H9 (cell line): ENCODE data around the gene CEACAM4. TPM values are rescaled to one million over a fixed set of nuclear protein-coding genes. Genes with fewer than 3 reads are reported as not detected.

ENCODE experiments used
- DNase-seq: peaks from one replicate; pipeline ENCODE4 v3.0.0-alpha.2; 2017
- H2AFZ ChIP-seq: one replicate; pipeline ENCODE4 v1.6.1; 2013; ENCODE audit warnings: mild to moderate bottlenecking, low read length, control low read depth, moderate library complexity
- H2AK5ac ChIP-seq: 2 replicates; pipeline ENCODE4 v1.6.1; 2013; ENCODE audit warnings: low read length, control low read depth, mixed read lengths; ENCODE audit not compliant: insufficient read length
- H2BK120ac ChIP-seq: one replicate; pipeline ENCODE4 v1.6.1; 2013; ENCODE audit warnings: low read depth, mild to moderate bottlenecking, low read length, control low read depth, inconsistent platforms; ENCODE audit not compliant: poor library complexity, severe bottlenecking
- H2BK12ac ChIP-seq: 2 replicates; pipeline ENCODE4 v1.6.1; 2013; ENCODE audit warnings: low read length, control low read depth, mixed read lengths, low read depth; ENCODE audit not compliant: insufficient read length
- H2BK15ac ChIP-seq: 2 replicates; pipeline ENCODE4 v1.6.1; 2013; ENCODE audit warnings: low read depth, low read length, control low read depth
- H2BK20ac ChIP-seq: one replicate; pipeline ENCODE4 v1.6.1; 2013; ENCODE audit warnings: low read depth, mild to moderate bottlenecking, low read length, control low read depth, inconsistent platforms; ENCODE audit not compliant: poor library complexity, severe bottlenecking
- H2BK5ac ChIP-seq: 2 replicates; pipeline ENCODE4 v1.6.1; 2013; ENCODE audit warnings: low read length, control low read depth, mixed read lengths; ENCODE audit not compliant: insufficient read length
- H3K14ac ChIP-seq: 2 replicates; pipeline ENCODE4 v1.6.1; 2013; ENCODE audit warnings: low read length, control low read depth; ENCODE audit not compliant: insufficient read depth
- H3K18ac ChIP-seq: 2 replicates; pipeline ENCODE4 v1.6.1; 2013; ENCODE audit warnings: low read depth, mild to moderate bottlenecking, mixed read lengths, low read length, control low read depth; ENCODE audit not compliant: insufficient read length
- H3K23ac ChIP-seq: 2 replicates; pipeline ENCODE4 v1.6.1; 2013; ENCODE audit warnings: low read length, control low read depth, mixed read lengths, low read depth; ENCODE audit not compliant: insufficient read length
- H3K23me2 ChIP-seq: 2 replicates; pipeline ENCODE4 v1.6.1; 2013; ENCODE audit warnings: low read depth, mild to moderate bottlenecking, mixed read lengths, low read length, control low read depth; ENCODE audit not compliant: insufficient read length, poor library complexity, severe bottlenecking
- H3K27ac ChIP-seq: 2 replicates; pipeline ENCODE4 v1.5.1; 2013; ENCODE audit warnings: low read length, control low read depth, mixed read lengths, low read depth; ENCODE audit not compliant: insufficient read length
- H3K27me3 ChIP-seq: 2 replicates; pipeline ENCODE4 v1.6.1; 2013; ENCODE audit warnings: low read length, control low read depth, inconsistent platforms; ENCODE audit not compliant: insufficient read depth
- H3K4ac ChIP-seq: 2 replicates; pipeline ENCODE4 v1.6.1; 2013; ENCODE audit warnings: low read depth, mild to moderate bottlenecking, control low read depth, inconsistent platforms, low read length, moderate library complexity
- H3K4me1 ChIP-seq: 2 replicates; pipeline ENCODE4 v1.6.1; 2013; ENCODE audit warnings: low read length, control low read depth, inconsistent platforms; ENCODE audit not compliant: insufficient read depth
- H3K4me2 ChIP-seq: 2 replicates; pipeline ENCODE4 v1.6.1; 2013; ENCODE audit warnings: low read length, control low read depth, mixed read lengths; ENCODE audit not compliant: insufficient read length, insufficient read depth
- H3K56ac ChIP-seq: 2 replicates; pipeline ENCODE4 v1.6.1; 2013; ENCODE audit warnings: low read depth, mild to moderate bottlenecking, mixed read lengths, low read length, control low read depth; ENCODE audit not compliant: insufficient read length
- H3K79me1 ChIP-seq: 2 replicates; pipeline ENCODE4 v1.6.1; 2013; ENCODE audit warnings: low read depth, mild to moderate bottlenecking, moderate library complexity, low read length, control low read depth, inconsistent platforms; ENCODE audit not compliant: insufficient read depth, poor library complexity, severe bottlenecking
- H3K79me2 ChIP-seq: 2 replicates; pipeline ENCODE4 v1.6.1; 2013; ENCODE audit warnings: low read length, control low read depth, inconsistent platforms; ENCODE audit not compliant: insufficient read depth
- H3K9ac ChIP-seq: 2 replicates; pipeline ENCODE4 v1.6.1; 2013; ENCODE audit warnings: low read length, control low read depth, mixed read lengths; ENCODE audit not compliant: insufficient read length; ENCODE audit errors: extremely low read depth
- H3K9me3 ChIP-seq: one replicate; pipeline ENCODE4 v1.6.1; 2013; ENCODE audit warnings: low read depth, low read length, inconsistent platforms; ENCODE audit not compliant: control insufficient read depth
- H3T11ph ChIP-seq: one replicate; pipeline ENCODE4 v1.6.1; 2013; ENCODE audit warnings: mild to moderate bottlenecking, low read length, control low read depth, inconsistent platforms
- H4K20me1 ChIP-seq: one replicate; pipeline ENCODE4 v1.6.1; 2013; ENCODE audit not compliant: control insufficient read depth, insufficient read length, insufficient read depth
- H4K5ac ChIP-seq: 2 replicates; pipeline ENCODE4 v1.6.1; 2013; ENCODE audit warnings: low read depth, mild to moderate bottlenecking, mixed read lengths, low read length, control low read depth; ENCODE audit not compliant: insufficient read length
- H4K8ac ChIP-seq: replicated peaks from 2 replicates; pipeline ENCODE4 v1.6.1; 2013; ENCODE audit warnings: low read length, control low read depth, mixed read lengths, low read depth; ENCODE audit not compliant: insufficient read length
- H4K91ac ChIP-seq: 2 replicates; pipeline ENCODE4 v1.6.1; 2013; ENCODE audit warnings: low read depth, mild to moderate bottlenecking, moderate library complexity, mixed read lengths, low read length, control low read depth; ENCODE audit not compliant: insufficient read length
- H3K27ac Mint-ChIP-seq, 3 experiments: 2 replicates in 2 of 3; 3 replicates in 1 of 3; pipeline ENCODE4 v1.8.0; 2020 to 2021; ENCODE audit warnings: mixed read lengths in 3 of 3, mild to moderate bottlenecking in 1 of 3, moderate library complexity in 1 of 3
- H3K27me3 Mint-ChIP-seq: 2 replicates; pipeline ENCODE4 v1.8.0; 2021; ENCODE audit warnings: low read depth, mild to moderate bottlenecking, moderate library complexity, mixed read lengths
- H3K36me3 Mint-ChIP-seq, 3 experiments: 2 replicates in 2 of 3; 3 replicates in 1 of 3; pipeline ENCODE4 v1.8.0; 2020 to 2021; ENCODE audit warnings: low read depth in 3 of 3, mixed read lengths in 3 of 3; ENCODE audit not compliant: insufficient read depth in 1 of 3
- H3K4me1 Mint-ChIP-seq, 2 experiments: 2 replicates each; pipeline ENCODE4 v1.8.0; 2020; ENCODE audit warnings: mixed read lengths in 2 of 2
- H3K4me3 Mint-ChIP-seq, 2 experiments: 2 replicates in 1 of 2; 3 replicates in 1 of 2; pipeline ENCODE4 v1.8.0; 2020 to 2021; ENCODE audit warnings: mild to moderate bottlenecking in 2 of 2, mixed read lengths in 2 of 2, moderate library complexity in 1 of 2
- H3K9me3 Mint-ChIP-seq, 2 experiments: 2 replicates in 1 of 2; 3 replicates in 1 of 2; pipeline ENCODE4 v1.8.0; 2020; ENCODE audit warnings: mild to moderate bottlenecking in 2 of 2, mixed read lengths in 2 of 2, moderate library complexity in 1 of 2
- total RNA-seq: library from RNA; stranded (reverse); gene quantifications from 2 replicates; pipeline ENCODE4 v1.2.1, GENCODE V29; 2021
- TF ChIP-seq, protein P1 (sequence below): fragments of 200-600 bp; sonication (generic); conservative IDR thresholded peaks from 3 replicates; pipeline ENCODE4 v1.8.0; 2021; ENCODE audit warnings: antibody characterized with exemption, mild to moderate bottlenecking

Gene CEACAM4
- total RNA-seq, 1 experiment from 2014 or later = not detected

DNA sequence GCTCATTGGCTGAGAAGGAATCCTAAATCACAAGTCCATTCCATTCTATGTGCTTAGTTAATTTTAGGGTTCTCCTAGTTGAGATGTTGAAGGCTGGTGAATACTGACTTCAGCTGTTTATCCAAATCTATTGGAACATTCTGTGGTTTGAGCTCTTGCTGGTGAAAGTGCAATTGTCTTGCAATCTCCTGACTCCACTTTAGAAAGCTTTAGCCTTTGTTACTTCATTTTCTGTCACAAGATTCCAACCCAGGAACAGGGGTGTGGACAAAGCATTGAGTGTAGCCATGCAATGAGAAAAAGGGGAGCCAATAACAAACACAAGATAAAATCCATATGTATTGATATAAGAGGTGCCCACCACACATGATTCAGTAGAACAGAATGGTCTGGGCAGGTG is 35.9 kb downstream of the CEACAM4 start:
- Histone ChIP-seq H4K91ac (no peak overlapping the region), H2AFZ (no peak overlapping the region), H2AK5ac (no peak overlapping the region), H3K4ac (no peak overlapping the region), H3K18ac (no peak overlapping the region), H3K14ac (no peak overlapping the region), H2BK20ac (no peak overlapping the region), H3K9ac (no peak overlapping the region), H2BK15ac (no peak overlapping the region), H2BK120ac (no peak overlapping the region), H2BK5ac (no peak overlapping the region), H3K56ac (no peak overlapping the region), H4K5ac (no peak overlapping the region), H3K27me3 (no peaks in the 10 kb centered on the region), H4K20me1 (no peaks in the 10 kb centered on the region), H3K4me1 (no peaks in the 10 kb centered on the region), H3K79me1 (no peaks in the 10 kb centered on the region), H3K4me2 (no peak overlapping the region), H3K27ac (no peak overlapping the region), H3K23ac (no peak overlapping the region), H3T11ph (no peak overlapping the region), H3K79me2 (no peaks in the 10 kb centered on the region), H2BK12ac (no peak overlapping the region), H3K23me2 (no peaks in the 10 kb centered on the region), H4K8ac (no peak overlapping the region), H3K9me3 (peaks cover 24% of the 10 kb centered on the region)
- no peak for DNase-seq
- Mint-ChIP-seq H3K9me3 (peaks cover 79 to 94% of the 10 kb centered on the region in 2 experiments), H3K4me1 (no peaks in the 10 kb centered on the region), H3K36me3 (peaks cover 0 to 25% (median 8%) of the 10 kb centered on the region in 3 experiments; a peak in 4 of 7 replicates), H3K4me3 (no peak overlapping the region), H3K27me3 (peaks cover 4% of the 10 kb centered on the region), H3K27ac (no peak overlapping the region)
- TF ChIP-seq, protein P1, sequence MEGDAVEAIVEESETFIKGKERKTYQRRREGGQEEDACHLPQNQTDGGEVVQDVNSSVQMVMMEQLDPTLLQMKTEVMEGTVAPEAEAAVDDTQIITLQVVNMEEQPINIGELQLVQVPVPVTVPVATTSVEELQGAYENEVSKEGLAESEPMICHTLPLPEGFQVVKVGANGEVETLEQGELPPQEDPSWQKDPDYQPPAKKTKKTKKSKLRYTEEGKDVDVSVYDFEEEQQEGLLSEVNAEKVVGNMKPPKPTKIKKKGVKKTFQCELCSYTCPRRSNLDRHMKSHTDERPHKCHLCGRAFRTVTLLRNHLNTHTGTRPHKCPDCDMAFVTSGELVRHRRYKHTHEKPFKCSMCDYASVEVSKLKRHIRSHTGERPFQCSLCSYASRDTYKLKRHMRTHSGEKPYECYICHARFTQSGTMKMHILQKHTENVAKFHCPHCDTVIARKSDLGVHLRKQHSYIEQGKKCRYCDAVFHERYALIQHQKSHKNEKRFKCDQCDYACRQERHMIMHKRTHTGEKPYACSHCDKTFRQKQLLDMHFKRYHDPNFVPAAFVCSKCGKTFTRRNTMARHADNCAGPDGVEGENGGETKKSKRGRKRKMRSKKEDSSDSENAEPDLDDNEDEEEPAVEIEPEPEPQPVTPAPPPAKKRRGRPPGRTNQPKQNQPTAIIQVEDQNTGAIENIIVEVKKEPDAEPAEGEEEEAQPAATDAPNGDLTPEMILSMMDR = no peak
